HG03066 (cell line): ENCODE data around the gene APOA1.
"Not testable (repeated sequence)": the region's sequence is repeated elsewhere in the genome, so short reads cannot be mapped to it uniquely, and the experiment has no call there.

ENCODE experiments used
- ATAC-seq: cut with Tn5 transposase; IDR thresholded peaks from one replicate; pipeline ENCODE4 v1.9.1; 2021; ENCODE audit warnings: low read depth; ENCODE audit not compliant: unreplicated experiment

The APOA1 gene

GRCh38 chr11:116821050-116821918, 16.1 kb downstream of the APOA1 start:
- no peak for ATAC-seq

DNA sequence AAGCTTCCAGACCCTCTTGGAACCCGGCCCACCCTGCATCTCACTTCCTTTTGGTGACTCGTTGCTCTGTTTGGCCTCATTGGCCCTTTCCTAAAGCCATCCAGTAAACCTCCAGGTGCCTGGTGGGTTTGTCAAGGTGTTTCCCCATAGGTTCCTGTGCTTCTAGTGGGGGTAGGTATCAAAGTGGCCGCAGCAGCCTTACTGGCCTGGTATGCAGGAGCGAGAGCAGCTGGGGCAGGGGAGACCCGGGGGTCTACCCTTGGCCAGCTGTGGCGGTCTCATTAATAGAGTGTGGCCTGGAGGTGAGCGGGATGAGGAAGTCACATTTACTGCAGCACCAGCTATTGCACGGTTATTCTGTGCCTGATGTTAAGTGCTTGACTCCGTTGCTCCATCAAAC, 18.4 kb downstream of the APOA1 start:
- no peak for ATAC-seq

DNA sequence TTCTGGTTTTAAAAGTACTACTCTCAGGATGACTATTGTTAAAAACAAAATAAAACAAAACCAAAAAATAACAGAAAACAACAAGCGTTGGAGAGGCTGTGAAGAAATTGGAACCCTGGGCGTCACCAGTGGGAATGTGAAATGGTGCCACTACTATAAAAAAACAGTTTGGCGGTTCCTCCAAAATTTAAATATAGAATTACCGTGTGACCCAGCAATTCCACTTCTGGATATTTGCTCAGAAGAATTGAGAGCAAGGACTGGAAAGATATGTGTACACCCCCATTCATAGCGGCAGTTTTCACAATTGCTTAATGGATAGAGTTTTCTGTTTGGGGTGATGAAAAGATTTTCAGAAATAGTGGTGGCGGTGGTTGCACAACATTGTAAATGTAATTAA, 22.9 kb downstream of the APOA1 start:
- ATAC-seq, result no peak

DNA sequence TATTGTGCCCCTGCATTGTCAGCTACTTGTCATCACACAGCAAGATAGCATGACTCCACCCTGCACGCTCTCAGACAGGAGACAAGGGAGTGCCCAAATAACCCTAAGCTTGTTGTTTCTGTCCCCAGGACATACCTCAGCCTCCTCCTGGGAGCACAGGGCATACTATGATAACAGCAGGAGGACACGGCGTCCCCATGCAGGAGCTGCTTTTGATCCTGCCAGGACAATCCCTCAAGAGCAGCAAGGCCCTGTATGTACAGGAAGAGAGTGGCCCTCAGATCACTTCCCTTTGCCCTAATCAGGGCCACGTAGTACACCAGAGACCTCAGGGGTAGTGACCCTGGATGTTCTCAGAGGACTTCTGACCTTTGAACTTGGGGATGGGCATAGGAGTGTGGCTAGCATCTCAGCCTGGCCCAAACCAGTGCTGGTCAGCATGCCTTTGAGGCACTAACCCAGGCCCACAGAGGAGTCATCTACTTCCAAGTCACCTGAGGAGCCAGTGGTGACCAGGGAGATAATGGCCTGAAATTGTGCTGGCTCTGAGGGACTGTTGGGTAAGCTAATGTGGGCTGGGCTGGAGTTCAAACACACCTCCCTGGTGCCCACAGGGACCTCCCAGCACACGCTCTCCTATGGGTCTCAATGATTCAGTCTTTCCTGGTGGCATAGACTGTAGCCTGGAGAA, 23.5 kb downstream of the APOA1 start:
- no peak for ATAC-seq

DNA sequence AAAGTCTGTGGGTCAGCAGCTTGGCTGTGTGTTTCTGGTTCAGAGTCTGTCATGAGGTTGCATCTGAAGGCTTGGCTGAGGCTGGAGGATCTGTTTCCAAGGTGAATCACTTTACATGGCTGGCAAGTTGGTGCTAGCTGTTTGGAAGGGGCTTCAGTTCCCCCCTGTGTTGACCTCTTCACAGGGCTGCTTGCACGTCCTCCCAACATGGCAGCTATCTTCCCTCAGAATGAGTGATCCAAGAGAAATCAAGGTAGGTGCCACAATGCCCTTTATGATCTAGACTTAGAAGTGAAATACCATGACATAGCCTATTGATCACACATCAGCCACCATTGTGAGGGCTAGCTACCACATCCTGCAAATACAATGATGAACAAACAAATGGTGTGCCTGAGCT, 24.3 kb downstream of the APOA1 start:
- ATAC-seq, result no peak

GRCh38 chr11:116812109-116812508, 25.3 kb downstream of the APOA1 start:
- no peak for ATAC-seq

DNA sequence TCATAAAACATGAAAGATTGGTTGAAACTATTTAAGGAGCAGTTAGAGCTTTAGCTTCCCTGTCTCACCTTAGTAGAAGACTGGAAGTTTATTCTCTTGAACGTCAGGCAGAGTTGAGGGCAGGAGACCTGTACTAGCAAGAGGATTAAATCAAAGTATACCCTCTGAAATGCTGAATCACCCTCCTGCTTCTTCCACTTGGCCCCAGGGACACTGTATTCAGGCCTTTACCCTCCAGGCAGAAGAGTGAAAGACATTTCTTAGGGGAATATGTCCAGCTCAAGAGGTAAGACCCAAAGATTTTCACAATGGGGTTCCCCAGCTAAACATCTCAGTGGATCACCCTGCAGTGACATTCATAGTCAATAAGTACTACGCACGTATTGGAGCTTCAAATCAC, 26.2 kb downstream of the APOA1 start:
- no peak for ATAC-seq

- no peak for ATAC-seq
Observed at GRCh38 chr11:116808262-116809175, 28.9 kb downstream of the APOA1 start.

- ATAC-seq, result no peak
Observed at GRCh38 chr11:116807601-116808261, 29.7 kb downstream of the APOA1 start.

DNA sequence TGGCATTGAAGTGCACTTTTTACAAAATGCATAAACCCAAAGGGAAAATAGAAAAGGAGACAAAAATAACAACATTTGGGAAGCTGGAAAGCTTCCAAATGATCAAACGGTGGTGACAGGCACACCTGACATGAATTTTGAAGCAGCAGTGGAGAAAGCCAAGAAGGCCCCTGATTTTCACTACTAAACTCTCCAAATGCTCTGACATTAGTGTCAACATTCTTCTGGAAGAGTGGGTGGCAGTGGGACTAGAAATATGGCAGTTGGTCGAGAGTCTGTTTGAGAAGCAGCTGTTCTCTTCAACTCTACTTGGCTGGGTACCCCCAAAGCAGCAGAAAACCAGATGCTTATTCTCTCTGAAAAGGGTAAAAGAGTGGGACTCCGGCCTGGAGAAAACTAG, 33.4 kb downstream of the APOA1 start:
- ATAC-seq, result no peak

DNA sequence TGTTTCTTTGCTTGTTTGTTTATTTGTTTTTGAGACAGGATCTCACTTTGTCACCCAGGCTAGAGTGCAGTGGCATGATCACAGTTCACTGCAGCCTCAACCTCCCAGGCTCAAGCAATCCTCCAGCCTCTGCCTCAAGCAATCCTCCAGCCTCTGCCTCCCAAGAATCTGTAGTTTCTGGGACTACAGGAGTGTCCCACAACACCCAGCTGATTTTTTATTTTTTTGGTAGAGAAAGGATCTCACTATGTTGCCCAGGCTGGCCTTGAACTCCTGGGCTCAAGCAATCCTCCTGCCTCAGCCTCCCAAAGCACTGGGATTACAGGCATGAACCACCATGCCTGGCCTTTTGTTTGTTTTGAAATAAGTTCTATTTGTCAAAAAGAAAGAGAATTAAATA, 35.8 kb downstream of the APOA1 start:
- ATAC-seq, result not testable (repeated sequence)

GRCh38 chr11:116800610-116801009, 36.8 kb downstream of the APOA1 start:
- ATAC-seq, result no peak

DNA sequence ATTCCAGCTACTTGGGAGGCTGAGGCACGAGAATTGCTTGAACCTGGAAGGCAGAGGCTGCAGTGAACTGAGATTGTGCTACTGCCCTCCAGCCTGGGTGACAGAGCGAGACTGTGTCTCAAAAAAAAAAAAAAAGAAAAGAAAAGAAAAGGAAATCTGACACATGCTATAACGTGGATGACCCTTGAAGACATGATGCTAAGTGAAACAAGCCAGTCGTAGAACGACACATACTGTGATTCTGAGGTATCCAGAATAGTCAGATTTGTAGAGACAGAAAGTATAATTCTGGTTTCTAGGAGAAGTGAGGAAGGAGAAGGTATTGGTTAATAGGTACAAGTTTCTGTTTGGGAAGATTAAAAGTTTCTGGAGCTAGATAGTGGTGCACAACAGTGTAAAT, 39.1 kb downstream of the APOA1 start:
- no peak for ATAC-seq

GRCh38 chr11:116797816-116798215, 39.6 kb downstream of the APOA1 start:
- no peak for ATAC-seq

GRCh38 chr11:116796548-116796947, 40.9 kb downstream of the APOA1 start:
- ATAC-seq, result no peak

- ATAC-seq, result no peak
Observed at GRCh38 chr11:116794851-116795250, 42.6 kb downstream of the APOA1 start.

DNA sequence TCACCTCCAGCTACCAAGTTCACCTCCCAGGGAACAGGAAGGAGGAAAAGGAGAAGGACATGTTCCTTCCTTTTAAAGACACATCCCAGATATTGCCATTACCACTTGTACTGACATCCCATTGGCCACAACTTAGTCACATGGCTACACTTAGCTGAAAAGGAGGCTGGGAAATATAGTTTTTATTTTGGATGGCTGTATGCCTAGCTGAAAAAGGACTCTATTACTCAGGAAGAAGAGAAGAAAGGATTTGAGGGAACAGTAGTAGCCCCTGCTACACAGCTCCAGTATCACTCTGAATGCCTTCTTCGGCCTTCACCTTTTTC, 43.7 kb downstream of the APOA1 start:
- ATAC-seq, result no peak

GRCh38 chr11:116792869-116793771, 44.3 kb downstream of the APOA1 start:
- no peak for ATAC-seq

DNA sequence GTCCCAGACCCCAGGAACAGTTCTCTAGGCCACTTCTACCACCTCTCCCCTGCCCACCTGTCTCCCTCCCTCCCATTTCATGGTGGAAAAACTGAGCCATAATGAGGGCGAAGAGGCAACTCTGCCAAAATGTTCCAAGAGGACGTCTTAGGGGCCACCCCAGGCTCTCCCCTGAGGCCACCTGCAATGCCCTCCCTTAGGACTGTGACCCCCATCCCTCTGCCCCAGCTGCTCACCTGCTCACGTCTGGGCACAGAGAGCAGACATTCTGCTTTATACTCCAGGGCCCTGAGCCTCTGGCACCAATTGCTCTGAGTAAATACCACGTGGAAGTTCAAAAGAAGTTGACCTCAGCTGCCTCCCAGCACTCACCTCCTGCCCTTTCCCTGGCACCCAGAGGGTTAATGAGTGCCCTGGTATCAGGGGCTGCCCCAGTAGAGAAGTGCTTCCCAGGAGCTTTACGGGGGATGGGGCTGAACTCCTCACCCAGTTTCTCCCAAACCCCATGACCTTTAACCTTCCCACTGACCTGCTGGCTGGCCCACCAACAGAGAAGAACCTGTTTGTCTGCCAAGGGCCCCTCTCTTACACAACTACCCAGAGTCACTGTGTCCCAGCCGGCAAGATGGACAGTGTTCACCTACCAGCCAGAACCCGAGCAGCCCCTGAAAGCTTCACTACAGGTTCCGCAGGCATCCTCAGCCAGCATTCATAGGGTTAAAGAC, 45.1 kb downstream of the APOA1 start:
- no peak for ATAC-seq
